Measurements from ENCODE around the gene RANBP1.

Gene RANBP1

DNA sequence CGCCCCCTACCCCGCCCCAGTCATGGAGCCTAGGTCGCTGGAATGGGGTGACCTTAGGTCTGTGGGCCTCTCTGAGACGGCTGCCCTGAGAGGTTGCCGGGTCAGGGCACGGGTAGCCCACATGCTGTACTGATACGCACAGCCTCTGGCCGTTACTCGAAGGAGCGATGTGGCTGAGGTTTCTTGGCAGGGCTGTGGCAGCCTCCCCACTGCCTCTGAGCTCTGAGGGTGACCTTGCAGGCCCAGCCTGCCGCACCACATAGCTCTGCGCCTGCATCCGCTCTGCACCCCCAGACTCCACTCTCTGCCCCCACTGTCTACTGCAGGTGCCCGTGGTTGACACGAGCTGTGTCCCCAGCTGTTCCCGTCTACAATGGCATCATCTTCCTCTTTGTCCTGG, 23.0 kb downstream of the RANBP1 start:
- DNase-seq = no peak

GRCh38 chr22:20139391-20140106, 23.6 kb downstream of the RANBP1 start:
- no peak for DNase-seq

DNA sequence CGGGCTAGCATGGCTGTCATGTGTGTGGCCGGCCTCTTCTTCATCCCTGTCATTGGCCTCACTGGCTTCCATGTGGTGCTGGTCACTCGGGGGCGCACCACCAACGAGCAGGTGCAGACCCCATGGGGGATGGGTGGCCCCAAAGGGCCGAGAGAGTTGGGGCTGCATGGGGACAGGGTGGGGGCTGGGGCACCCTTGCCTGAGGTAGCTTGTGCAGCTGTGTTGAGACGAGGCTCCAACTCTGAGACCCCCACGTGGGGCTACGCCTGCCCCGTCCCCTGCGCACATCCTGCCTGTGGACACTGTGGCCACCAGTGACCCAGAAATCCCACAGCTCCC, 24.2 kb downstream of the RANBP1 start:
- no peak for DNase-seq

DNA sequence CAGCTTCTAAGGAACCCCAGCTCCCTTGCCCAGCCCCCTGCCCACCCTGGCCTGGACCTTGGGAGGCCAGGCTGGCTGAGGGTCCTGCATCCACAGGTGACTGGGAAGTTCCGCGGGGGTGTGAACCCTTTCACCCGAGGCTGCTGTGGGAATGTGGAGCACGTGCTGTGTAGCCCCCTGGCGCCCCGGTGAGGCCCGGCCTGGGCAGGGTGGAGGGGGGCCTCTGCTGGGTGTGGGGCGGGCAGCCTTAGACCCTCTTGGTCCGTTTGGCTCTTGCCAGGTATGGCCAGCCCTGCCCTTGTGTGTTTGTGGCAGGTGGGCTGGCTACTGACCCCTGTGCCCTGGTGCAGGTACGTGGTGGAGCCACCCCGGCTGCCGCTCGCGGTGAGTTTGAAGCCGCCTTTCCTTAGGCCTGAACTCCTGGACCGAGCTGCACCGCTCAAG, 24.6 kb downstream of the RANBP1 start:
- DNase-seq = no peak

- DNase-seq = no peak
Observed at GRCh38 chr22:20141186-20142077, 25.5 kb downstream of the RANBP1 start.

DNA sequence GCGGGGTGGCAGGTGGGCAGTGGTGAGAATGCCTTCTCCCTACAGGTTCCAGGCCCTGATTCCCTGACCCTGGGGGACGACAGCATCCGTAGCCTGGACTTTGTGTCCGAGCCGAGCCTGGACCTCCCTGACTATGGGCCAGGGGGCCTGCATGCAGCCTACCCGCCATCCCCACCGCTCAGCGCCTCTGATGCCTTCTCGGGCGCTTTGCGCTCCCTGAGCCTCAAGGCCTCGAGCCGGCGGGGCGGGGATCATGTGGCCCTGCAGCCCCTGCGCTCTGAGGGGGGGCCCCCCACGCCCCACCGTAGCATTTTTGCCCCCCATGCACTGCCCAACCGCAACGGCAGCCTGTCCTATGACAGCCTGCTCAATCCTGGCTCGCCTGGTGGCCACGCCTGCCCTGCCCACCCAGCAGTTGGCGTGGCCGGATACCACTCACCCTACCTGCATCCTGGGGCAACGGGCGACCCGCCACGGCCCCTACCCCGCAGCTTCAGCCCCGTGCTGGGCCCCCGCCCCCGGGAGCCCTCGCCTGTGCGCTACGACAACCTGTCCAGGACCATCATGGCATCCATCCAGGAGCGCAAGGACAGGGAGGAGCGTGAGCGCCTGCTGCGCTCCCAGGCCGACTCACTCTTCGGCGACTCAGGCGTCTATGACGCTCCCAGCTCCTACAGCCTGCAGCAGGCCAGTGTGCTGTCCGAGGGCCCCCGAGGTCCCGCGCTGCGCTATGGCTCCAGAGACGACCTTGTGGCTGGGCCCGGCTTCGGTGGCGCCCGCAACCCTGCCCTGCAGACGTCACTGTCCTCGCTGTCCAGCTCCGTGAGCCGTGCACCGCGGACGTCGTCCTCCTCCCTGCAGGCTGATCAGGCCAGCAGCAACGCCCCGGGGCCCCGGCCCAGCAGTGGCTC, 27.1 kb downstream of the RANBP1 start:
- no peak for DNase-seq

- DNase-seq = no peak
Observed at GRCh38 chr22:20143883-20144665, 28.2 kb downstream of the RANBP1 start.

DNA sequence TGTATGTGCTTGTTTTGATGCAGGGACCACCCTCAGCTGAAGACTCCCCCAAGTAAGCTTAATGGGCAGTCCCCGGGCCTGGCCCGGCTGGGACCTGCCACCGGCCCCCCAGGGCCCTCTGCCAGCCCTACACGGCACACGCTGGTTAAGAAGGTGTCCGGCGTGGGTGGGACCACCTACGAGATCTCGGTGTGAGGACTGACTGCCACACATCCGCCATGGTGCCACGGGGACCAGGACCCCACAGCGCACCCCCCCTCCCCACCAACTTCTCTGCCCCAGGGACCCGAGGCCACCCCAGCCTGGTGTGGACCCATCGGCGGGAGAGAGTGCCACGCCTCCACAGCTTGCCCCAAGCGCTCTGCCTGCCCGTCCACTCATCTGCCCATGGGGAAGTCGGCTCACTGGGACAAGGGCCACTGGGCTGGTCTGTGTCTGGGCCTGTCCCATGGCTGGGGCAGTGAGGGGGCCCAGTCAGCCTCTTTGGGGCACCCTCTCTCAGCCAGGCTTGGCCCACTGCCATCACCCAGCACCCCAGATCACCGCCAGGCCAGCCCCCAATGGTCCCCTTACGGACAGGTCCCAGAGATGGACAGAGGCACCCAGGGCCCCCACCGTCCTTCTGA, 29.4 kb downstream of the RANBP1 start:
- DNase-seq = no peak

- DNase-seq = no peak
Observed at GRCh38 chr22:20145832-20146223, 29.9 kb downstream of the RANBP1 start.

DNA sequence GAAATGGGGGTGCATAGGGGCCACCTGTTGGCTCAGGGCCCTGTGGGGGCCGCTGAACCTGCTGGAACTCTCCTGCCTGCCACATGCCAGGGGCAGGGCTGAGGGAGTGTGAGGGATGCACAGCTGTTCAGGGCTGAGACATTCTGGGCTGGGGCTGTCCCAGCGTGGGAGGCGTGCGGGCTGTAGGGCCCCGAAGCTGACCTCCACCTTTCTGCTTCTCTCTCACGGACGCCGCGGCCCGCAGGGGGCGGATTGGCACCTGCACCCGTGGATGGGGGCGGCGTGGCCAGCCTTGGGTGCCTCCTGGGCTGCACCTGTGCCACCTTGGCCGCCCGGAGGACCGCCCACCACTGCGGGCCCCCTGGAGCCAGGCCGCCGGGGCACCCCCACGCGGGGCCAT, 30.9 kb downstream of the RANBP1 start:
- no peak for DNase-seq

DNA sequence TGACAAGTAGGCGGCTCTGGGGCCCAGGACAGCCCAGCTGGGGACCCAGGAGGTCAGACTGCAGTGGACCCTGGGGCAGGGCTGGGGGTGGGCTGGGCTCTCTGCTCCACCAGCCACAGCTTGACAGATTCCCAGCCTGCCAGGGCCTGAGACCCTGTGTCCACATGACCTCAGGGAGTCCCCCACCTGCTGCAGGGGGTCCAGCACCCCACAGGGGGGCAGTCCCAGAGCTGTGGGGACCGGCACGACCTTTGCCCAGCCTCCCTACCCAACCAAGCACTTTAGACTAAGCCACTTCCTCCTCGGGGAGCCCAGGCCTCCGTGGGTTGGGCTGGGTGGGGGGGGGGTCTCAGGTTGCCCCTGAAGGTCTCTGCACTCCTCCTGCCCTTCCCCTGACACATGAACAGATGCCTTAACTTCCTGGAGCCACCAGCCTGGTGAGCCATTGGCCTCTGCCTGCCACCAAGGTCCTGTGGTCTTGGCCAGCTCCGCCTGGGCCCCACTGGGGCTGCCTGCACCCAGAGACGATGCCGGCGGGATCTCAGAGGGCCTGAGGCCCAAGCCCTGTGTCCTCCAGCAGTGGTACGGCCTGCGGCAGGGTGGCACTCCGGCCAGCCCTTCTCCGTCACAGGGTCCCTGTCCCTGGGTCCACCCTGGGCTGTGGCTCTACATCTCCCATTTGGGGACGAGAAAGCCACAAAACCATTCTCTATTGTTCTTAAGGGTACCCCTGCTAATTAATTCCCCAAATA, 31.5 kb downstream of the RANBP1 start:
- DNase-seq = no peak

DNA sequence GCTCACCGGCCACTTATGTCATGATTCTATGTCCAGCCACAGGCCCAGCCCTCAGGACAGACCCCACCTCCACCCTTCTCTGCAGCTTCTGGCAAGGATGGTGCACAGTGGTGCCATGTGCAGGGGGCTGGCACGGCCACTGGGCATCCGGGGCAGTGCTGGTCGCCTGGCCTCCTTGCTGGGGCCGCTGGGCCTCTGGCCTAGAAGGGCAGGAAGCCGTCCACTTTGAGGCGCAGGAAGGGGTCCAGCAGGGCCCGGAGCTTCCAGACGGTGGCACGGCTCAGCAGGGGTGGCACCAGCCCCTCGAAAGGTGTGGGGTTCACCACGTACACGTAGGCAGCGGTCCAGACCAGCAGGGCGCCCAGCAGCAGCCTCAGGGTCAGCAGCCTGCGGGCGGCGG, 32.5 kb downstream of the RANBP1 start:
- DNase-seq = no peak

DNA sequence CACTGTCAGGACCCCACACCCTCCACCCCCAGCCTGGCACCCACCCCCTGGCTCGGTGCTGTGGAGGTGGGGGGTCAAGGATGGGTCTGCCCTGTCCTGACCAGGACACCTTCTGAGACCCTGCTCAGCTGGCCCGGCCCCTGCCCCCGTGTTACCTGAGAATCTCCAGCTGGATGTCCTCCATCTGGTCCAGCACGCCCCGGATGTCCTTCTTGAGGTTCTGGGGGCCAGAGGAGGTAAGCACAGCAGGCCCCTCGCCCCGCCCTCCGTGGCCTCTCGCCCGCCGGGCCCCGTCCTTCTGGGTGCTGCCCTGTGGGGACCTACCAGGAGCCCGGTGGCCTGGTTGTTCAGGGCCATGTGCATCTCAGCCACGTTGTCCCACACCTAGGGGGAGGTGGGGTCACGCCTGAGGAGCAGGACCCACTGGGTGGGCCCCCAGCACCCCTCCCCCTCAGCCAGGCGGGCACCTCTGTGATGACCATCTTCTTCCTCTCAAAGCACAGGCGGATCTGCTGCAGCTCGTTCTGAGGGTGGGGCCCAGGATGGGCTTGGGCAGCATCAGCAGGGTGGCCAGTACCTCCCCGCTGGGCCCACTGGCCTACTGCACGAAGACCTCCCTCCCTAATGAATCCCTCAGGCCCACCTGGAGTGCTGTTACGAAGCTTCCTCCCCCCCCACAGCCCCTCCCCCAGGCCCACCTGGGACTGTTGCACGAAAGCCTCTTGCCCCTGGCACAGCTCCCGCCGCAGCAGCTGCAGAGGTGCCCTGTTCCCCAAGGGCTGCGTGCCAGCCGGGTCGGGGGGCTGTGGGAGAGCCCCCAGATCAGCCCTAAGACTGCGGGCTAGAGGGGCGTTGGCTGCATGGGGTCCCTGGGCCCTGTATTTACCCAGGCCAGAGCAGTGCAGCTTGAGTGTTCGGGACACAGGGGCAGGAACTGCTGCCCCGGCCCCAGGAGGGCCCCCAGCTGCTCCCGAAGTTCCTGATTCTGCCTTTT, 33.6 kb downstream of the RANBP1 start:
- no peak for DNase-seq

DNA sequence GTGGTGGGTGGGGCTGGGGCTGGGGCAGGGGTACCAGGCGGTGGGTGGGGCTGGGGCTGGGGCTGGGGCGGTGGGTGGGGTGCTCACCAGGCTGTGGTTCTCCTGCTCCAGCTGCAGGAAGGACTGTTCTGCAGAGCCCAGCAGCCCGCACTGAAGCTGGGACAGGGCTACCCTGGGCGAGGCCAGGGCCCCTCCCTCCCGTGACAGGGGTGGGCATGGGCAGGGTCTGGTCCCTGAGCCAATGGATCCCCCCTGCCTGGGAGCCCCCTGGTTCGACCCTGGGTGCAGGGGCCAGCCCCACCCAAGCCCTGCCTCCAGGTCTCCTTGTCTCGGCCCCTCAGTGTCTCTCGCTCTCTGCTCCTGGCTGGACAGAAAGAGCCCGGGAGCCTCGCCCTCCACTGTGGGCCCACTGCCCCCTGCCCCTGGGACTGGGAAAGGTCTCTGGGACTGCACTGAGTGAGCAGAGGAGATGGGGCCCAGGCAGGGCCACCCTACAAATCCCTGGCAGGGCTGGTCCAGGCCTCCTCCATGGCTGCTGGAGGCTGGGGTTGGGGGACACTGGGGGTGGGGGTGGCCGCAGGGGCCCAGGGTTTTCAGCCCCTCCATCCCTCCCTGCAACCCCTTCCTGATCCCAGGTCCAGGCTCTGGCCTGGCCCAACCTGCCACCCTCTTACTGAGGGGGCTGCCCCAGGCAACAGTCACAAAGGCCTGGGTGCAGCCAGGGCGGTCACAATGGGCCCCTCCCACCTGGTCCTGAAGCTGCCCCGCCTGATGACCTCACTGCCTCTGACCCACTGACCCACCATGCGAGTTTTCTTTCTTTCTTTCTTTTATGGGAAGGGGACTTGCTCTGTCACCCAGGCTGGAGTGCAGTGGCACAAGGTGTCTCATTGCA, 34.7 kb downstream of the RANBP1 start, which contains the start of gene CCDC188:
Gene CCDC188, minus strand, starts transcription at position 675 of the 895 bp plus-strand sequence. Its CDS starts 69 bp downstream, at position 606.
- DNase-seq = no peak

- DNase-seq = no peak
Observed at GRCh38 chr22:20151276-20151588, 35.3 kb downstream of the RANBP1 start.

- DNase-seq = no peak
Observed at GRCh38 chr22:20152464-20152890, 36.6 kb downstream of the RANBP1 start.

- no peak for DNase-seq
Observed at GRCh38 chr22:20153945-20154344, 38.0 kb downstream of the RANBP1 start.

DNA sequence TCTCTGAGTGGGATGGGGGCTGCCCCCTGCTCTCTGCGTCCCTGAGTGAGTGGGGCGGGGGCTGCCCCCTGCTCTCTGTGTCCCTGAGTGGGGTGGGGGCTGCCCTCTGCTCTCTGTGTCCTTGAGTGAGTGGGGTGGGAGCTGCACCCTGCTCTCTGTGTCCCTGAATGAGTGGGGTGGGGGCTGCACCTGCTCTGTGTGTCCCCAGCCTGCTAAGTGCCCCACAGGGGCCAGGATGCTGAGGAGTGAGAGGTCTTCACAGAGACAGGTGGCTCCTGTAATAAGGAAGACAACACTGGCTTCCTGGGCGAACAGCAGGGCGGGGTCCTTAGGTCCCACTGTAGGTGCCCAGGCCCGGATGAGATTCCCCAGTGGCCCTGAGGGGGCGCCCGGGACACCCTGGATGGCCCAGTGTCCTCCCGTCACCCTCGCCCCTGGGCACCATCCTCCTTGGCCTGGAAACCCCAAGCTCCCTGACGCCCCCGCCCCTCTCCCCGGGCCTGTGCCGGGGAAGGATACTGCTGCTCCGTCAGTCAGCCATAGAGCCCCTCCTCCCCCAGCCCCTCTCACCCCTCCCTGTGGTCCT, 38.8 kb downstream of the RANBP1 start:
- DNase-seq = no peak
